NCI-H2081 (cell line): ENCODE data around the gene WARS2.
A peak's percentile ranks its signal among the peaks of the same experiment; 100 is the strongest.
"Not testable (repeated sequence)": the region's sequence is repeated elsewhere in the genome, so short reads cannot be mapped to it uniquely, and the experiment has no call there.

Experiments used
- DNase-seq, 2 experiments: peaks; one replicate each; lab custom pipeline; 2025; lab: John Stamatoyannopoulos, UW

The WARS2 gene

DNA sequence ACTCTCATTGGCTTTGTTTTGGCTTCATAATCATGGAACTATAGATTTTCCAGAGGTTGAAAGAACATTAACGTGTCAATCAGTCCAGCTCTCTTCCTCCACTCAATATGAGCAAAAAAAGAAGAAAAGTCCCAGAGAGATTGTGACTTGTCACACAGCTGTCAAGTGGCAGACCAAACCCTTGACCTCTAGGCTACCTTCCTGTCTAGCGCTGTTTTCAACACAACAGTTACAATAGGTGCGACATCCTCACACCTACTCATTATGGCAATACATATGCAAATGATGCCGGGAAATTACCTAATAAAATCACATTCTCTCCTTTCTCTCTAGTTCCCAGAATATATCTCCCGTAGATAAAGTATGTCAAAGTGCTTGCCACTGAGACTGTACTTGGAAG lies 1.1 kb downstream of the WARS2 start:
- peak in 1 of 2 experiments; percentile 3 for DNase-seq

DNA sequence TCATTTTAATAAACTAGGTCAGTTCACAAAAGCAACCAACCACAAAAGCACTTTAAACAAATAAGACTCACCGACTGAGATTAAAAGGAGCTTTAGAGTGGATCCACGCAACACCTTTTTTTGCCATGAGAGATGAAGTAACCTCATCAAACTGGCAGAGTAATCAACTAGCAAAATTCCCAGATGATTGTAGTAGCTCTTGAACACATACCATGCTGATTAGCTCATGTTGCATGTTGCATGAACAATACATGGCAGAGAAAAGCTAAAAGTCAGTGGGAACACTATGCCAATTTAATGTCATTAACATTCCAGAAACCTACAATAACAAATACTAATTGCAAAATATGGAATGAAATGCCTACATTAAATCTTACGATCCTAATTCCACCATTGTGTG lies 4.1 kb downstream of the WARS2 start:
- no peak for DNase-seq

DNA sequence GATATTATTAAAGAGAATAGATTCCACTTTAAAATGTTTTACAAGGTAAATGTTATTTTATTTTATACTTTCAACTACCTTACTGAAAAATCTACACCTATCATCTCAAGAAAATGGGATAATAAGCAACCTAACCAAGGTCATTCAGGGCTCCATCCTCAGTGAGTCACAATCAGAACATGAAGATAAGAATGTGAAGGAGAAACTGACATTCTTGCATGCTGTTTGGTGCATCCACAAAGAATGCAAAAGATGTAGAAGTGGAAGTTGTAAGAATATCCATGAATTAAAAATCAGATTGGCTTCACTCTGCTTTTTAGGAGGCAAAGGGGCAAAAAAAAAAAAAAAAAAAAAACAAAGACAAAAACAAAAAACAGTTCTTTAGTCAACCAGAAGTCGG lies 6.5 kb downstream of the WARS2 start:
- no peak for DNase-seq

DNA sequence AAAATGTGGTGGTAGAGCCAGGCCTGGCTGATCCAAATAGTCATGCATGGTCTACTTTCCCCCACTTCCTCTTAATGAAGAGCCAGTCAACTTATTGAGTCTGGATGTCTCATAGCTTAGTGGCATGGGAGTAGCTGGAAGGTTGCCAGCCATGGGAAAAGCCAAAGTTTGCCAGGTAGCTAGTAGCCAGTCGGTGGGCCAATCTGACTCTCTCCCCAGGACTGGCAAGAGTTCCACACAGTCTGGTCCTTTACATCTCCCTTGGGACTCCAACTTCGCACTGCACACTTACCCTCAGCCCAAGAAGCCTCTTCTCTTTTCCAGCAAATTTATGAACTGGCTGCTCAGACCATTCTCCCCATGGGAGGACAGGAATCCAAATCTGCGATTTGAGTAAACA lies 8.3 kb downstream of the WARS2 start:
- no peak for DNase-seq

DNA sequence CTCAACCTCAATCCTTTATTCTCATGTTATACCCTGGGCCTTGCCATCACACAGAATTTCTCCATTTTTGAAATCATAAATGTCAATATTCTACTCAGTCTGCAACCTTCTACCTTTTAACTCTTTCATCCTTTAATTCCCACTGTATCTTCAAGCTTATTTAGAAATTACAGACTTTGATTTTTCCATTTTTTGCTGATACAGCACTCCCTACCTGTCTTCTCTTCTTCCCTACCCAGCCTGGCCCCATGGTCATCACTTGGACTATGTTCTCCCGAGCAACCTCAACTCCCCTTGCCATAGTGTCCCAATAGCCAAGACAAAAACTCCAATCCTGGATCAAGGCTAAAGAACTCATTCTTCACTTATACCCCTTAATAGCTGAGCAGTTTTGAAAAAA lies 14.6 kb downstream of the WARS2 start:
- no peak for DNase-seq

DNA sequence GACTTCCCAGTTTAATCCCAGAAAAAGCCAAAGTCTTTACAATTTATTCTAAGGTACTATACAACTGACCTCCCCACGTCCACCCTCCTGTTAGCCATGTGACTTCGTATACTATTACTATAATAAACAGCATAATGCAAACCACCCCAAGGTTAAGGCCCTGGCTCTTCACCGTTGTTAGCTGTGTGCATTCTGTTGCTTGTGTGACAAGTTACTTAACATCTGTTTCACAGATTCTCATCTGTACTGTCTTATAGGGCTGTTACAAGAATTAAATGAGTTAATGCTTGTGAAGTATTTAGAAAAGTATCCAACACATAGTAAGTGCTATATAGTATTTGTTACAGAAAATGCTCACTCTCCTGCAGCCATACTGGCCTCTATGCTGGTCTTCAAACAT lies 15.7 kb downstream of the WARS2 start:
- no peak for DNase-seq

DNA sequence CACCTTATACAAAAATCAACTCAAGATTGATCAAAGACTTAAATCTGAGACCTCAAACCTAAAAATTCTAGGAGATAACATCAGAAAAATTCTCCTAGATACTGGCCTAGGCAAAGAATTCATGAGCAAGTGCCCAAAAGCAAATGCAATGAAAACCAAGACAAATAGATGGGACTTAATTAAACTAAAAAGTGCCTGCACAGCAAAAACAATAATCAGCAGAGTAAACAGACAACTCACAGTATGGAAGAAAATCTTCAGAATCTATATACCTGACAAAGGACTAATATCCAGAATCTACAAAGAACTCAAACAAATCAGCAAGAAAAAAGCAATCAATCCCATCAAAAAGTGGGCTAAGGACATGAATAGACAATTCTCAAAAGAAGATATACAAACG lies 18.6 kb downstream of the WARS2 start:
- DNase-seq = not testable (repeated sequence)

DNA sequence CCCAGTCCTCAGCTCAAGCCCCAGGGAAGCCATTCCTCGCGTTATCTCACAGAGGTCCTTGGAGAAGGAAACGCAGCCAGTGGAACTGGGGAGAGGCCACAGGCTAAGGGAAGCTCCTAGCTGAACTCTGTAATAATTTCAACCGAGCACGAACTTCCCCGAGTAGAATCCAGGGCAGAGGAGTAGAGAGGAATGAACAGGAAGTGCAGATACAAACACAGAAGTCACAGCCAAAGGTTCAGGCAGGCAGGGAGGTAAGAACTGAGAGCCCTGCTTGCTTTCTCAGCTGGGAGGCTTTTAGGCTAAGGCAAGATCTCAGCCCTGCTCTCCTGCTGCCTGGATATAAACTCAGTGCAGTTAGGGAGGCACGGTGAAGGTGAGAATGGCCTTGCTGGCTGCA lies 23.7 kb downstream of the WARS2 start:
- no peak for DNase-seq

DNA sequence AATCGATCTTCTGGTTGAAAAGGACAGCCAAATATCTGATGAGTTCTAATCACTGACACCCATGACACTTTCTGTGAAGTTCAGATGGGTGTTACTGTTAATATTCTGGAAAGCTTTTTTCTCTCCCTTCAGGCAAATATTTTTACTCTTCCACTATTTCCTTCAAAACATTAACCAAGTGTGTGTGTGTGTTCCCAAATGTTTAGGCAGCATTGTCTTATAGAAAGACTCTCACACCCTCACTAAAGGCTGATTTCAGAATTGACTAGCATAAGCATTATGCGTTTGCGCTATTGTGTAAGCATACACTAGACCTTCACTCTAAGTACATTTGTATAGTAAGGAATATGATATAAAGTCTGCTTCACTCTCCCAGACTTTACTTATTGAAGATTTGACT lies 24.7 kb downstream of the WARS2 start:
- DNase-seq = no peak

DNA sequence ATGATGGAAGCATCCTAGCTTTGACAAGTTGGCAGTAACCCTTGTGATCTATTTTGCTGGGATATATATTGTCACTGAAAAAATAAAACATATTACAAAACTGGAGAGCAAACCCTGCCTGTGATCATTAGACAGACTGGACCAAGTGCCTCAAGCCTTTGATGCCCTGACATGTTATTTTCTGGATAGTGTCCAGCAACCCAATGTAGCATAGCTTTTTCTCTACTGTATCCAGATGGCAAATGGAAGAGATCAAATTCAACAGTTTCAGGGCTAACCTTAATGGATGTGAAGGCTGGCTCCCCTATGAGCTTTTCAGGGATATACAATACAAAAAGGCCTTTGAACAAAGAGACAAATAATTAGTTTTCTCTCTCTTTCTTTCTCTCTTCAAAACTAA lies 25.1 kb downstream of the WARS2 start:
- peak in 1 of 2 experiments; percentile 54 for DNase-seq

DNA sequence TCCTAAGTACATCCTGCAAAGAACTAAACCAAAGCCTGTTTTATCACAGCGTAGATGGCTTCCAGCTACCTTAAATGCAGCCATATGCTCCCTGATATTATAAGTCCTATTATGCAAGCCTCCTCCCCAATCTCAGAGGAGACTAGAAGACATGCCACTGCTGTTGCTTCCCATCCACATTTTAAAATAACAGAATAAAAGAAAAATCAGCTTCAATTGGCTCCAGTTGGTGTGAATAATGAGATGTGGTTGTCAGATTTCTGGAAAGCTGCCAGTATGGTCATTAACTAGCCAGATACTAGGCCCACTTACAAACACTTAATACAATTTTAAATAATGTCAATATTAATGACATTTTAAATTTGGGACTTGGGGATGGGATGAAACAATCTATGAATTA lies 25.7 kb downstream of the WARS2 start:
- peak in 1 of 2 experiments; percentile 5 for DNase-seq

DNA sequence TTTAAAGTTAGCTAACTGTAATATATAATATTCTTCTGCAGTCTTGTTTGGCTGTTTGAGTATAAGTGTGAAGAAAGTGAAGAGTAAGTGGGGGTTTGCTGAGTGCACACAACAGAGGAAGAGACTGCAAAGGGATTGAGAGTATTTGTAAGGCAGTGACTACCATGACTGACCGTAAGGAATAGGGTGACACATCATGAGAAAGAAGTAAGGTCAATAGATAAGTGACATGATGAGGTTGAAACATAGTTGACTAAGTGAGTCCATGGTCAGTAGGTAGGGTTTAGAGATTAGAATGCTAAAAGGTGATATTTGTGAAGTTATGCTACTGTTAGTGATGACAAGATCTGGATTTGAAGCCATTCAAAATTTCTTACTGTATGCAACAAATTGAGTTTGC lies 27.7 kb downstream of the WARS2 start:
- no peak for DNase-seq

DNA sequence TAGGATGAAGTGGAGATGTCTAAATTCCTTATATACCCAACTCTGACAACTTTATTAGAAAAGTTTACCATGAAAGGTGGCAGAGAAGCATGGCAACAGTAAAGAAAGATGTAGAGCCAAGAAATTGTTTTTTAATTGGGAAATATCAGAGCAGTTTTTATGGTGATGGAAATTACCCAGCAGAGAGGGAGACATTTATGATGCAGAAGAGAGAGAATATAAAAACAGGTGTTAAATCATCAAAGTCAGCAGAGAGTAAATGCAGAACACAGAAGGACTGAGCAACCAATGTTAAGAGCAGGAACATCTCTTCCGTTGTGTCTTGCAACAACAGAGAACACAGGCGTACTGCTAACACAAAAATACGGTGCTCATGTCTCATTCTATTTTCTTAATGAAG lies 28.2 kb downstream of the WARS2 start:
- DNase-seq = no peak

DNA sequence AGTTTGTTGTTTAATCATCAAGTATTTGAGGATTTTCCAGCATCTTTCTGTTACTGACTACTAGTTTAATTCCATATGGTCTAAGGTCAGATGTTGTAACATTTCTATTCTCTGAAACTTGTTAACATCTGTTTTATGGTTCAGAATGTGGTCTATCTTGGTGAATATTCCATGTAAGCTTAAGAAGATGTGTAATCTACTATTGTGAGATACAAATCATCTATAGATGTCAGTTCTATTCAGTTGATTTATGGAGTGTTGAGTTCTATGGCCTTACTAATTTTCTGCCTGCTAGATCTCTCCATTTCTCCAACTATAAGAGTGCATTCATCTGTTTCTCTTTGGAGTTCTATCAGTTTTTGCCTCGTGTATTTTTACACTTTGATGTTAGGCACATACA lies 31.5 kb downstream of the WARS2 start:
- DNase-seq = no peak

DNA sequence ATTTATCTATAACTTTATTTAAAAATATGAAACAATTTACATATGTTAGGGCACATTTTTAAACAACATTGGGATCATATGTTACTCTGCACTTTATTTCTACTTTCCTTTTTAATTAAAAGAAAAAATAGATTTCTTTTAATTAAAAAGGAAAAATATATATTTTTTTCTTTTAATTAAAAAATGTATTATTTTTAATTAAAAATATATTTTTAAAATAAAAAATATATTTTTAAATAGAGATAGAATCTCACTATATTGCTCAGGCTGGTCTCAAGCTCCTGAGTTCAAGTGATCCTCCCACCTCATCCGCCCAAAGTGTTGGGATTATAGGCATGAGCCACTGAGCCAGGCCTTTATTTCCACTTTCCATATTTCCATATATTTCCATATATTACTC lies 36.7 kb downstream of the WARS2 start:
- DNase-seq = no peak

DNA sequence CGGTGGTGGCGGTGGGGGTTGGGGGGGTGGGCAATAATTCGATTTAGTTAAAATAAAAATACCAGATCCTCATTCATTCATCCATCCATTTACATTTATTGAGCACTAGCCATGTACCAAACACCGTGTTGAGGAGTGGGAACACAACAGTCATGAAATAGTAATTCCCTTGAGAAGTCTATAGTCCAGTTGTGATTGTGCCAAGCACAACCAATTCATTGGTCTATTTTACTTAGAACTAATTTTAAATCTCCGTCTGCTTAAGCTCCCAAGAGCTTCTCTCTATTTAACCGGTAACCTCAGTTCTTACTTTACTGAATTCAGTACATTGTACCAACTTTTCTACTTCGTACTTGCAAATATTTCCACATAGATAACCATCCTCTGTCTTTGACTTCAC lies 38.4 kb downstream of the WARS2 start:
- DNase-seq = no peak

DNA sequence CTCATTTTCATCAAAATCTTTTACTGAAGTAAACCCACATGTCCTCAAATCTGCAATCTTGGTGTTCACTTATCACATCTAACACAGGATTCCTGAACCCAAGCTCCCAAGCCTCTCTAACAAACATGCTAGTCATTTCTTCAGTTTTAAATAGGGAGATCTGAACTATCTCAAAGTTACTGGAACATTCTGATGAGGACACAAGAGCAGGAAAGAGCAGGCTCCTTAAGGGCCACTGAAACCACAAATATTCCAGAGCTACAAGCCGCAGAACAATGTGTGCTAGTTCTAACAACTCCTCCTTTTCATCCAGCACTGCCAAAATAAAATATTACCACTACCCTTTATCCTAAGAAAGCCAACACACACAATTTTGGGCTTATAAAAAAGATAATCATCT lies 38.9 kb downstream of the WARS2 start:
- DNase-seq = no peak

DNA sequence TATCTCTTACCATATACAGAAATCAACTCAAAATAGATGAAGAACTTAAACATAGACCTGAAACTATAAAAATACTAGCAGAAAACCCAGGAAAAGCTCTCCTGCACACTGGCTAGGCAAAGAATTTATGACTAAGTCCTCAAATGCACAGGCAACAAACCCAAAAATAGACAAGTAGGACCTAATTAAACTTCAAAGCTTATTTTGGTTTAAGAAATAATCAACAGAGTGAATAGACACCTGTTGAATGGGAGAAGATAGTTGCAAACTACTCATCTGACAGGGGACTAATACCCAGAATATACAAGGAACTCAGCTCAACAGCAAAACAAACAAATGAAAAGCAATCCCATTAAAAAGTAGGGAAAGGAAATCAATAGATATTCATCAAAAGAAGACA lies 40.7 kb downstream of the WARS2 start:
- no peak for DNase-seq

DNA sequence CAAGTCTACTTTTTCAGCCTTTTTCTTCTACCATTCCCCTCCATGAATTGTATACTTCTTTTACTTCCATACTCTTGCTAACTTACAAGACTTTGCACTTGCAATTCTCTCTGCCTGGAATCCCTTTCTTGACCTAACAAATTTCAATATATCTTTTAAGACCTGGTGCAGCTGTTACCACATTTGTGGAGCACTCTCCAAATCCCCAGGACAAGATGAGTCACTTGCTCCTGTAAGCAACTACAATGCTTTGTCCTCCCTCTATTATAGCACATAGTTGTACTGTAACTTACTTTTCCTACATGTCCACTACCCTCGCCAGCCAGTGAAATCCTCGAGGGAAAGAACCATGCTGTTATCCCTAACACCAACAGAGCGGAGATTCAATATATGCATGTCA lies 43.1 kb downstream of the WARS2 start:
- no peak for DNase-seq

DNA sequence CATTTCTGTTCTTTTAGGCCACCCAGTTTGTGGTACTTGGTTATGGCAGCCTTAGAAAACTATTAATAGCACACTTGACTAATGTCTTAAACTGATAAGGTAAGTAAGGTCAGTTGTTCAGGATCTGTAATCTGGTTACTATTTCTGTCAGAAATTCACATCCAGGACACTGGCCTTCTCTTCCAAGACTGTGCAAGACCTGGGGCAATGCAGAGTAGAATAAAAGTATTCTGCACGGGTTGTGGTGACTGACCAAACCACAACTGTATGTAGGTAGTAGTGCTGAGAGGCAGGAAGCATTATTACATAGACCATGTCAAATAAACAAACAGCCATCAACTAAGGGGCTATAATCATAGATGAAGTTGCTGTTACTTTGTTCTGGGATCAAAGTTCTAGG lies 46.7 kb downstream of the WARS2 start:
- DNase-seq = no peak

DNA sequence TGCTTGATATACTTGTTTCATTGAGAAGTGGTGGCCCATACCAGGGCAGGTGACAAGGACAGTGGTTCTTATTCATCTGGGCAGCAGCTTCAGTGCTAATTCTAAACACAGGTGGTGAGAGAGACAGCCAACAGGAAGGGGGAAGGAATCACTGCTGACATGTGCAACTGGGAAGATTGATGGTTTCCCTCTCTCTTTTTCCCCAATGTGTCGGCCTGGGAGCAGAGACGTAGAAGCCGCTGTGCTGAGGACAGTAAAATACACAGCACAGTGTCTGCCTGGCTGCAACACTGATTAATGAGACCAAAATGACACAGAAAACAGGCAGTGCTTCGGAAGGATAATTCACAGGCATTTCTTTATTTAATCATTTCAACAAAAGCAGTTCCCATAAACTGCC lies 48.8 kb downstream of the WARS2 start:
- DNase-seq = peak in 1 of 2 experiments; percentile 56

DNA sequence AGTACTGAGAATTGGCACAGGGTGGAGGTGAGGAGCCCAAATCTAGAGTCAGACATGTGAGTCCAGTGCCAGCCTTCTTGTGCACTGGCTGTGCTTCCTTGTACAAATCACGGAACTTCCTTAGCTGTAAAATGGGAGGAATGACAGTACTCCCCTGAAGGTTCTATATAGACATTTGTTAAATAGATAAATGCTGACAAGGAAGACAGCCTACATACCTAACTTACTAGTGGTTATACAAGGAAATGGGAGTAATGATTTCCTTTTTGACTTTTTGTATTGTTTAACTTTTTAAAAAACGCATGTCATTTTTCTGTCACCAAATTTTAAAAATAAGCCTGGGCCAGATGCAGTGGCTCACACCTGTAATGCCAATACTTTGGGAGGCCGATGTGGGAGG lies 50.2 kb downstream of the WARS2 start:
- no peak for DNase-seq

DNA sequence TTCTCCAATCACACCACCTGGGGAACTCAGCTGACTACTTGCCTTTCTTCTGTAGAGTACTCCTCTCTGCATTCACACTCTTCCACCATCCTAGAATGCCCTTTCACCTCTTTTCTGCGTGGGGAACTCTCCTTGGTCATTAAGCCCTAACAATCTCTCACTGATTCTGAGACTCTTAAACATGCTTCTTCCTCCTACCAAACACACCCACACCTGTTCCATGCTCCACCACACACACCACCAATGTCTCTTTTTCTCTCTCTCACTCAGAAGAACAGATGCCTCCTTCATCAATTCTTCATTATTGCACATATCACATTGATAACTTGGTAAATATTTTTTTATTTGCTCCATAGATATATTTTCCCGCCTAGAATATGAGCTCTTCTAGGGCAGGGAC lies 53.6 kb downstream of the WARS2 start:
- DNase-seq = no peak

DNA sequence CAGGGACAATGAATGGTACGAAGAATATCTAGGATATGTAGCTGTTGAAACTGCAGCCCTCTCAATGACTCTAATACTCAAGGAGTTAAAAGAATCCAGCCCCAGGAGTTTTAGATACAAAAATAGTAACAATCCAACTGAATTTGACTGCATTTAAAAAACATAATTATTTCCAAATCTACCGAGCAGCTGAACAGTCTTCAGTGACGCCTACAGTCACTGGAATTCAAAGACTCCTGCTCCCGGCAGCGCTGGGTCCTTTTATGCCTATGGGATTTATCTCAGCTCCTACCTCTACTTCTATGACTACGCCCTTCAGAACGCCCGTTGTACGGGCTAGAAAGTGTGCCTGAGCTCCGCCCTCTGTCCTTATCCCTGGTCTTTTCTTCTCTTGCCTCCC lies 55.7 kb downstream of the WARS2 start:
- DNase-seq = no peak

DNA sequence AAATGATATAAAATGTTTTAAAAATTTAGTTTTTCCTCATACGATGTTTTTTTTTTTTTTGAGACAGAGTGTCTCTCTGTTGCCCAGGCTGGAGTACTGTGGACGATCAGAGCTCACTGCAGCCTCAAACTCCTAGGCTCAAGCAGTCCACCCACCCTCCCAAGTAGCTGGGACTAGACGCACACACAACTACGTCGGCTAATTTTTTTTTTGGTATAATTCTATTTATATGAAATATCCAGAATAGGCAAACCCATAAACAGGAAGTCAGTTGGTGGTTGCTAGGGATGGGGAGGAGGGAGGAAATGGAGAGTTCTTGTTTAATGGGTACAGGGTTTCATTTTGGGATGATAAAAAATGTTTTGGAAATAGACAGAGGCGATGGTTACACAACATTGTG lies 56.5 kb downstream of the WARS2 start:
- DNase-seq = no peak
